Brain microvascular endothelial cell (primary cell): ENCODE data around the gene NKX2-2.

Source experiments
- DNase-seq: peaks from one replicate; pipeline ENCODE4 v3.0.0-alpha.2; 2020
- H3K27ac ChIP-seq: fragments of 250-450 bp; sonication (Bioruptor Pico); 2 replicates; pipeline ENCODE4 v1.5.1; 2020; ENCODE audit warnings: mild to moderate bottlenecking, moderate library complexity
- H3K27me3 ChIP-seq: fragments of 250-450 bp; sonication (Bioruptor Pico); replicated peaks from 2 replicates; pipeline ENCODE4 v1.5.1; 2020; ENCODE audit warnings: mild to moderate bottlenecking
- H3K36me3 ChIP-seq: fragments of 250-450 bp; sonication (Bioruptor Pico); replicated peaks from 2 replicates; pipeline ENCODE4 v1.5.1; 2020; ENCODE audit warnings: mild to moderate bottlenecking
- H3K4me3 ChIP-seq: 2 replicates; pipeline ENCODE4 v1.5.1; 2011; ENCODE audit warnings: low read depth, mild to moderate bottlenecking, control low read depth, low read length, moderate library complexity
- in situ Hi-C: cut with HindIII; loops from 2 replicates; pipeline ENCODE4 v1.10.0; 2017; ENCODE audit warnings: low sequenced_read_pairs, low pct_ligation_motif_present
- TF ChIP-seq, protein P1 (sequence below): IDR thresholded peaks from 2 replicates; pipeline ENCODE4 v1.5.1; 2011; ENCODE audit warnings: low read depth, mild to moderate bottlenecking, moderate library complexity, low read length, control low read depth, inconsistent platforms; ENCODE audit errors: missing control alignments

Gene NKX2-2

DNA sequence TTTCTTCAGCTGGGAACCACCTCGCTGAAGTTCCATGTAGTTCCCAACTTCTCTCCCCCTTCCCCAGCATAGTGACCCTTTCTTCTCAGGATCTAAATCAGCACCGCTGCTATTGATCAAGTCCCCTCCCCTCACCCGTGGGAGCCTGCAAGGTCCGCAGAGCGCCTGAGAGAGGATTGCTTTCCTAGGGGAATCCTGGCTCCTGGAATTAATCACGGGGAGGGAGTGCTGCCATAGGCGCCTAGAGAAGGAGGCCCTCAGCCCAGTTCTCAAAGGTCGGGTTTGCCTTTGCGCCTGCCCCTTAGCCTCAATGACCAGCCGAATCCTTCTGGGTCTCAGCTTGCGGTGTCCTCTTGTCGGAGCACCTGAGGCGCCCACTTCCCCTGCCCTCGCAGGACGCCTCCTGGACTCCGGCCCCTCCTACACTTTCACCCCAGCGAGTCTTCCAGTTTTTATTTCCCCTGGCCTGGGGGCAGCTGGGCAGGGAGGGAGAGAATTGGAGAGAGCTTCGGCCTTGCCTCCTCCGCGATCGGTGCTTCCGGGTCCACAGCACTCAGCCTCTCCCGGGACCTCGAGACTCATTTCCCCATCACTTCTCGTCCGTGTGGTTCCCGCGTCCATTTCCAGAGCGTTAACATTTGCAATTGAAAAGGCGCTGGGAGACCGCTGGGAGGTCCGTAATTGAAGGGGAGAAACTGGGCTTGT lies 3.1 kb upstream of the NKX2-2 start:
- TF ChIP-seq, protein P1, sequence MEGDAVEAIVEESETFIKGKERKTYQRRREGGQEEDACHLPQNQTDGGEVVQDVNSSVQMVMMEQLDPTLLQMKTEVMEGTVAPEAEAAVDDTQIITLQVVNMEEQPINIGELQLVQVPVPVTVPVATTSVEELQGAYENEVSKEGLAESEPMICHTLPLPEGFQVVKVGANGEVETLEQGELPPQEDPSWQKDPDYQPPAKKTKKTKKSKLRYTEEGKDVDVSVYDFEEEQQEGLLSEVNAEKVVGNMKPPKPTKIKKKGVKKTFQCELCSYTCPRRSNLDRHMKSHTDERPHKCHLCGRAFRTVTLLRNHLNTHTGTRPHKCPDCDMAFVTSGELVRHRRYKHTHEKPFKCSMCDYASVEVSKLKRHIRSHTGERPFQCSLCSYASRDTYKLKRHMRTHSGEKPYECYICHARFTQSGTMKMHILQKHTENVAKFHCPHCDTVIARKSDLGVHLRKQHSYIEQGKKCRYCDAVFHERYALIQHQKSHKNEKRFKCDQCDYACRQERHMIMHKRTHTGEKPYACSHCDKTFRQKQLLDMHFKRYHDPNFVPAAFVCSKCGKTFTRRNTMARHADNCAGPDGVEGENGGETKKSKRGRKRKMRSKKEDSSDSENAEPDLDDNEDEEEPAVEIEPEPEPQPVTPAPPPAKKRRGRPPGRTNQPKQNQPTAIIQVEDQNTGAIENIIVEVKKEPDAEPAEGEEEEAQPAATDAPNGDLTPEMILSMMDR, result no peak
- H3K4me3 ChIP-seq, result no peak overlapping the region
- no peak overlapping the region for H3K27ac ChIP-seq
- in situ Hi-C loops, result no loop called here
- H3K36me3 ChIP-seq, result no peaks in the 10 kb centered on the region
- no peak for DNase-seq
- peaks cover 89% of the 10 kb centered on the region for H3K27me3 ChIP-seq

DNA sequence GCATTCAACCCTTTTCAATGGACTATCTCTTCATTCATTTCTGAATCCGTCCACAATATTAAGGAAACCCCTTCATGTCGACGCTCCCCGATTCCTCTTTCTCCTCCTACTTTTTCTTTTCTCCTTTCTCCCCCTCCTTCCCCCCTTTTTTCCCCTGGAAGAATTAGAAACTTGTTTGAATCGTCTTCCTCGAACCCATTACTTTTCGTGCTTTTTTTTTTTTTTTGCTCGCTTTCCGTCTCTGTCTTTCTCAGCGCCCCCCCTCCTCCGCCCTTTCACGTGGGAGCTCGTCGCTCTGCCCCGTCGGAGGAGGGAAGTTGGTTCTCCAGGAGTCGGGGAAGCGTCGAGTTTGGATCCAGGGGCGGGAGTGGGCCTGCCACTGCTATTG lies 2.3 kb upstream of the NKX2-2 start:
- in situ Hi-C loops, result no loop called here
- Histone ChIP-seq H3K27ac (no peak overlapping the region), H3K27me3 (peaks cover 89% of the 10 kb centered on the region), H3K4me3 (no peak overlapping the region), H3K36me3 (no peaks in the 10 kb centered on the region)
- TF ChIP-seq, protein P1, result no peak
- no peak for DNase-seq

DNA sequence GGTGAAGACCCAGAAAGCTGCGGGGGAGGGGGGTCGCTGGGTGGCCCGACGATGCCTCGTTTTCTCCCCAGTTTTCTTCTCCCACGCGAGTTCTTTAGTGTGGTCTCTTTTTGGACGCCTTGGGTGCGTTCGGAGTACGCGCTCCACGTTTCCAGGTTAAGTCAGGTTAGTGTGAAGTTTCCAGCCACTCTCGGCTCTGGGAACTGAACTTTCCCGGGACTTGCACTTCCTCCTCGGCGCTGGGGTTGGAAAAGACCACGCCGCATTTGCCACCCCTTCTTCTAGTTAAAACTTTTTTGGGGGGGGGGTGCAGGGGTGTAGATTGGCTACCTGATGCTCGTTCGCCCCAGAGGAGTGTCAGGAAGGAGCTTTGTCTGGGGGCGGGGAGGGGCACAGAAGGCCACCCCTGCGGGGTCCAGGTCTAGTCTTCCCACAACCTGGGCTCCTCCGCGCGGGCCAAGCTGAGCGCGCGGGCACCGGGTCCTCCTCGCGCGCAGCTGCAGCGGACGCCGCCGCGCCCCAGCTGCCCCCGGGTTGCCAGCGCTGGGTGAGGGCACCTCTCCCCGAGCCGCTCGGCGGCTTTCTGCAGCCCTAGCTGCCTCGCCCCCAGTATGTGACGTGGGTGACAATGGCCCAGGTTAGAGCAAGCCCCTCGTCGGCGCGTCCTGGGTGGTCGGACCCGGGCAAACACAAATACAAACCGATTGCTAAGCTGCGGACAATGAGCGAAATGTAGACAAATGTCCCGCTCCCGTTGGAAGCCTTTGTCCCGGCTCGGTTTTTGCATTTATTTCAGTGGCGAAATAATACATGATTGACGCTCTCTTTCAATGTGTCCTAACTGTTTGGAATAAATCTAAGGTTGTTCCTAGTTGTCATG lies 1.7 kb upstream of the NKX2-2 start:
- in situ Hi-C loops, result no loop called here
- TF ChIP-seq, protein P1, result no peak
- no peak for DNase-seq
- Histone ChIP-seq H3K4me3 (no peak overlapping the region), H3K27me3 (peaks cover 89% of the 10 kb centered on the region), H3K27ac (no peak overlapping the region), H3K36me3 (no peaks in the 10 kb centered on the region)

DNA sequence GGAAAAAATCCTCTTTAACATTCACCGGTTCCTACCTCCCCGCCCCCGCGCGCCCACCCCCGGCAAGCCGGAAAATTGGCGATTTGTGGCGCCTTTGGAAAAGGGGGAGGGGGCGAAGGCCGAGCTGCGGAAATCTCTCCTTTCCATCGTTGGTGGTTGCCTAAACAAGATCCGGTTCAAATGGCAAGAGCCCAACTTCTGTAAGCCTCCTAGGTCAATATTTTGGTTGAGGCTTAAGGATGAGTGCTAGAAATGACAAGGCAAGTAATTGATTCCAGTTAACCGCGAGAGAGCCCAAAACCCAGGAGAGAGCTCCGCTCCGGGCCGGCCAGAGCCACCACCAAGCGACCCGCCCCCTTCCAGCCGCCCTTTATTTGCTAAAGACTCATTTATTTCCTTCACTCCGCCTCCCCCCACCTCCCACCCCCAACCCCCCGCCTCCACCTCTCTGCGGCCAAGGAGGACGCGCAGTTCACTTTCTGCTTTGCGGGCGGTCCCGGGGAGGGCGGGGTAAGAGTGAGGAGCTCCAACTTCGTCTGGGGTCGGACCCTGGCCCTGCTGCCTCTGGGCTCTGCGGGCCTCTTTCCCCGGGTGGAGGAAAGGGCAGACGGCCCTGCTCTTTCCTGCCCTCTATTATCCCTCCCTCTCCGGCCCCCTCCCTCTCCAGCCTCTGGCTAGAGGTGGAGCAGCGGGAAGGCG lies 838 bp upstream of the NKX2-2 start:
- H3K27me3 ChIP-seq, result peaks cover 88% of the 10 kb centered on the region
- in situ Hi-C loops, result no loop called here
- DNase-seq, result no peak
- H3K4me3 ChIP-seq, result no peak overlapping the region
- TF ChIP-seq, protein P1, result no peak
- no peak overlapping the region for H3K27ac ChIP-seq
- no peaks in the 10 kb centered on the region for H3K36me3 ChIP-seq

DNA sequence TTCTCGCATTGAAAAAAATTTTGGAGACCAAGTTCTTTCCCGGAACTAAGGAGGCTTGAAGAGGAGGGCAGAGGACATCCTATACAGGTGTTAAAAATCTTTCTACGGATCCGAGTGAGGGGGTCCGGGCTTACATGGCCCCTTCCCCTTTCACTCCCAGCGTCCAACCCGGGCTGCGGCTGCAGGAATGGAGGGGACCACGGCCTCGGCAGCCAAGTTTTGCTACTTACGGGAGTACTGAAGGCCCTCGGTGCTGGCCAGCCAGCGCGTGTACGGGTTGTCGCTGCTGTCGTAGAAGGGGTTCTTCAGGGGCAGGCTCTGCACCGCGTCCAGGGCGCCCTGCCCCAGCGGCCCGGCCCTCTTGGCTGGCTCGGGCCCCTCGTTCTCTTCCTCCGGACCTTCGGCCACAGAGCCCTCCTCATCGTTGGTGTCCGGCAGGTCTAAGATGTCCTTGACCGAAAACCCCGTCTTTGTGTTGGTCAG lies 642 bp downstream of the NKX2-2 start:
- DNase-seq, result no peak
- TF ChIP-seq, protein P1, result no peak
- H3K4me3 ChIP-seq, result no peak overlapping the region
- H3K36me3 ChIP-seq, result no peaks in the 10 kb centered on the region
- in situ Hi-C loops, result no loop called here
- H3K27ac ChIP-seq, result no peak overlapping the region
- peaks cover 85% of the 10 kb centered on the region for H3K27me3 ChIP-seq
